WTC11 (cell line): ENCODE measurements around the gene PNPO. TPM values are rescaled to one million over a fixed set of nuclear protein-coding genes. Genes with fewer than 3 reads are reported as not detected.

Experiments used
- ATF3 ChIP-seq: sonication (generic); formaldehyde crosslinking; conservative IDR thresholded peaks from 2 replicates; pipeline ENCODE4 v1.8.1; 2022; ENCODE audit warnings: mild to moderate bottlenecking, missing genetic modification reagents
- CREB1 ChIP-seq: sonication (generic); formaldehyde crosslinking; IDR thresholded peaks from 2 replicates; pipeline ENCODE4 v1.8.0; 2023; ENCODE audit warnings: mild to moderate bottlenecking, missing genetic modification reagents
- CREM ChIP-seq: sonication (generic); formaldehyde crosslinking; IDR thresholded peaks from 2 replicates; pipeline ENCODE4 v1.8.1; 2022; ENCODE audit warnings: mild to moderate bottlenecking, missing genetic modification reagents, moderate library complexity
- E2F4 ChIP-seq: sonication (generic); formaldehyde crosslinking; IDR thresholded peaks from 2 replicates; pipeline ENCODE4 v1.8.1; 2022; ENCODE audit warnings: low read depth, mild to moderate bottlenecking, moderate library complexity, missing genetic modification reagents, borderline replicate concordance
- ETV6 ChIP-seq: sonication (generic); formaldehyde crosslinking; IDR thresholded peaks from 2 replicates; pipeline ENCODE4 v1.8.1; 2022; ENCODE audit warnings: mild to moderate bottlenecking, missing genetic modification reagents
- FOXJ3 ChIP-seq: sonication (generic); formaldehyde crosslinking; IDR thresholded peaks from 2 replicates; pipeline ENCODE4 v1.9.0; 2021; ENCODE audit warnings: missing genetic modification reagents, mild to moderate bottlenecking, borderline replicate concordance
- GABPB1 ChIP-seq: sonication (generic); formaldehyde crosslinking; IDR thresholded peaks from 2 replicates; pipeline ENCODE4 v1.8.1; 2023; ENCODE audit warnings: mild to moderate bottlenecking, missing genetic modification reagents
- IRF2 ChIP-seq: sonication (generic); formaldehyde crosslinking; IDR thresholded peaks from 2 replicates; pipeline ENCODE4 v1.8.0; 2022; ENCODE audit warnings: low read depth, missing genetic modification reagents, borderline replicate concordance
- KAT7 ChIP-seq: sonication (generic); formaldehyde crosslinking; IDR thresholded peaks from 2 replicates; pipeline ENCODE4 v1.8.1; 2023; ENCODE audit warnings: missing genetic modification reagents, mild to moderate bottlenecking, borderline replicate concordance
- MAX ChIP-seq: sonication (generic); formaldehyde crosslinking; IDR thresholded peaks from 2 replicates; pipeline ENCODE4 v1.8.0; 2022; ENCODE audit warnings: mild to moderate bottlenecking, missing genetic modification reagents
- NFE2L1 ChIP-seq: sonication (generic); formaldehyde crosslinking; IDR thresholded peaks from 2 replicates; pipeline ENCODE4 v1.8.1; 2023; ENCODE audit warnings: missing genetic modification reagents
- NFYB ChIP-seq: sonication (generic); formaldehyde crosslinking; conservative IDR thresholded peaks from 2 replicates; pipeline ENCODE4 v1.8.0; 2022; ENCODE audit warnings: low read depth, missing genetic modification reagents
- NR1H2 ChIP-seq: sonication (generic); formaldehyde crosslinking; IDR thresholded peaks from 2 replicates; pipeline ENCODE4 v1.9.0; 2021; ENCODE audit warnings: mild to moderate bottlenecking, moderate library complexity, missing genetic modification reagents
- PRDM15 ChIP-seq: sonication (generic); formaldehyde crosslinking; IDR thresholded peaks from 2 replicates; pipeline ENCODE4 v1.8.0; 2022; ENCODE audit warnings: missing genetic modification reagents
- PRRX2 ChIP-seq: fragments of 250-450 bp; sonication (Bioruptor Pico); IDR thresholded peaks from 2 replicates; pipeline ENCODE4 v1.8.0; 2021; ENCODE audit warnings: mild to moderate bottlenecking
- SMAD4 ChIP-seq: sonication (generic); formaldehyde crosslinking; IDR thresholded peaks from 2 replicates; pipeline ENCODE4 v1.8.0; 2022; ENCODE audit warnings: mild to moderate bottlenecking, missing genetic modification reagents
- SP1 ChIP-seq: sonication (generic); formaldehyde crosslinking; conservative IDR thresholded peaks from 2 replicates; pipeline ENCODE4 v1.8.1; 2022; ENCODE audit warnings: missing genetic modification reagents
- TCF7 ChIP-seq: sonication (generic); formaldehyde crosslinking; IDR thresholded peaks from 2 replicates; pipeline ENCODE4 v1.8.0; 2022; ENCODE audit warnings: mild to moderate bottlenecking, low read depth, missing genetic modification reagents, moderate library complexity
- TEAD4 ChIP-seq: sonication (generic); formaldehyde crosslinking; IDR thresholded peaks from 2 replicates; pipeline ENCODE4 v1.8.0; 2022; ENCODE audit warnings: mild to moderate bottlenecking, missing genetic modification reagents
- ZBTB21 ChIP-seq: sonication (generic); formaldehyde crosslinking; IDR thresholded peaks from 2 replicates; pipeline ENCODE4 v1.8.1; 2023; ENCODE audit warnings: mild to moderate bottlenecking, missing genetic modification reagents, borderline replicate concordance
- ZBTB43 ChIP-seq: sonication (generic); formaldehyde crosslinking; IDR thresholded peaks from 2 replicates; pipeline ENCODE4 v1.8.1; 2023; ENCODE audit warnings: mild to moderate bottlenecking, missing genetic modification reagents
- ZNF219 ChIP-seq: sonication (generic); formaldehyde crosslinking; IDR thresholded peaks from 2 replicates; pipeline ENCODE4 v1.8.0; 2023; ENCODE audit warnings: missing genetic modification reagents, mild to moderate bottlenecking, borderline replicate concordance
- ZNF232 ChIP-seq: sonication (generic); formaldehyde crosslinking; IDR thresholded peaks from 2 replicates; pipeline ENCODE4 v1.8.0; 2022; ENCODE audit warnings: mild to moderate bottlenecking, missing genetic modification reagents
- ZNF281 ChIP-seq: sonication (generic); formaldehyde crosslinking; IDR thresholded peaks from 2 replicates; pipeline ENCODE4 v1.8.0; 2023; ENCODE audit warnings: mild to moderate bottlenecking, missing genetic modification reagents
- ZNF423 ChIP-seq: fragments of 250-450 bp; sonication (Bioruptor Pico); IDR thresholded peaks from 2 replicates; pipeline ENCODE4 v2.1.2; 2022; ENCODE audit warnings: mild to moderate bottlenecking, moderate library complexity
- ZNF532 ChIP-seq: fragments of 250-450 bp; sonication (Bioruptor Pico); IDR thresholded peaks from 2 replicates; pipeline ENCODE4 v1.9.0; 2021; ENCODE audit warnings: mild to moderate bottlenecking, borderline replicate concordance
- total RNA-seq: library from RNA; stranded (reverse); gene quantifications from 3 replicates; pipeline ENCODE4 v1.2.3, GENCODE V29; 2021

The PNPO gene
- total RNA-seq, 1 experiment from 2014 or later = 12.2 TPM

GRCh38 chr17:47970725-47971499 lies 29.5 kb downstream of the PNPO start, which contains the start of gene CDK5RAP3 (continued):
- TF ChIP-seq ZNF532 (no peak; the same call in 1 of the 2 replicates), GABPB1 (peak; percentile 78), ZNF423 (CRISPR knock-in tag) (no peak), TEAD4 (CRISPR knock-in tag) (peak; percentile 92), ETV6 (CRISPR knock-in tag) (peak; percentile 97), IRF2 (CRISPR knock-in tag) (peak; percentile 87), SP1 (CRISPR knock-in tag) (peak; percentile 95), NFYB (peak; percentile 89), CREM (CRISPR knock-in tag) (peak; percentile 56), MAX (CRISPR knock-in tag) (peak; percentile 100), E2F4 (CRISPR knock-in tag) (peak; percentile 95), ZBTB43 (CRISPR knock-in tag) (peak; percentile 93), TCF7 (peak; percentile 94; the same call in 1 of the 2 replicates), ZNF281 (peak; percentile 87; the same call in 1 of the 2 replicates), PRRX2 (no peak), SMAD4 (CRISPR knock-in tag) (peak; percentile 89), PRDM15 (CRISPR knock-in tag) (peak; percentile 70), NFE2L1 (CRISPR knock-in tag) (peak; percentile 98), FOXJ3 (CRISPR knock-in tag) (no peak), ZNF232 (CRISPR knock-in tag) (peak; percentile 93), KAT7 (peak; percentile 95), ZNF219 (0 out of 2 replicates have a peak, but pooled peaks have one; percentile 74), ZBTB21 (0 out of 2 replicates have a peak, but pooled peaks have one; percentile 73), CREB1 (CRISPR knock-in tag) (peak; percentile 93), ATF3 (CRISPR knock-in tag) (peak; percentile 79), NR1H2 (CRISPR knock-in tag) (no peak)
- TF ChIP-seq, all 79 proteins: peak for 45
